GM23338 (cell line): ENCODE measurements around the gene BSND. TPM values are rescaled to one million over a fixed set of nuclear protein-coding genes. Genes with fewer than 3 reads are reported as not detected.

Experiments used
- ATAC-seq: fragments of 200-7000 bp; cut with Tn5 transposase; 3 replicates; pipeline ENCODE4 v1.9.1; 2020
- DNase-seq: peaks from one replicate; pipeline ENCODE4 v3.0.0-alpha.2; 2015; ENCODE audit warnings: low spot score
- H2AFZ ChIP-seq: fragments of 200-600 bp; sonication (generic); 2 replicates; pipeline ENCODE4 v1.8.0; 2016; ENCODE audit warnings: antibody characterized with exemption, mild to moderate bottlenecking, moderate library complexity
- H3F3A ChIP-seq: fragments of 200-600 bp; sonication (generic); replicated peaks from 2 replicates; pipeline ENCODE4 v1.8.0; 2017; ENCODE audit warnings: antibody characterized with exemption, mixed run types, low read depth
- H3K27ac ChIP-seq: fragments of 200-600 bp; sonication (generic); 2 replicates; pipeline ENCODE4 v1.6.1; 2016; ENCODE audit warnings: low read depth
- H3K27me3 ChIP-seq: fragments of 200-600 bp; sonication (generic); 2 replicates; pipeline ENCODE4 v1.8.0; 2016; ENCODE audit warnings: mild to moderate bottlenecking, mixed run types, moderate library complexity; ENCODE audit not compliant: insufficient read depth
- H3K36me3 ChIP-seq: fragments of 200-600 bp; sonication (generic); 2 replicates; pipeline ENCODE4 v1.8.0; 2016; ENCODE audit warnings: mild to moderate bottlenecking; ENCODE audit not compliant: insufficient read depth
- H3K4me1 ChIP-seq: fragments of 200-600 bp; sonication (generic); 2 replicates; pipeline ENCODE4 v1.8.0; 2016; ENCODE audit warnings: mild to moderate bottlenecking, moderate library complexity; ENCODE audit not compliant: insufficient read depth
- H3K4me2 ChIP-seq: fragments of 200-600 bp; sonication (generic); 2 replicates; pipeline ENCODE4 v1.7.1; 2017; ENCODE audit warnings: mixed run types
- H3K4me3 ChIP-seq: fragments of 200-600 bp; sonication (generic); 2 replicates; pipeline ENCODE4 v1.6.1; 2016; ENCODE audit warnings: mixed run types
- H3K79me2 ChIP-seq: fragments of 200-600 bp; sonication (generic); replicated peaks from 2 replicates; pipeline ENCODE4 v1.8.0; 2017; ENCODE audit warnings: mild to moderate bottlenecking; ENCODE audit not compliant: insufficient read depth
- H3K9me2 ChIP-seq: fragments of 200-600 bp; sonication (generic); 2 replicates; pipeline ENCODE4 v1.8.0; 2017; ENCODE audit not compliant: insufficient read depth
- H4K20me1 ChIP-seq: fragments of 200-600 bp; sonication (generic); replicated peaks from 2 replicates; pipeline ENCODE4 v1.8.0; 2017; ENCODE audit warnings: mild to moderate bottlenecking; ENCODE audit not compliant: insufficient read depth
- H3K27ac Mint-ChIP-seq: 2 replicates; pipeline ENCODE4 v1.8.0; 2020; ENCODE audit warnings: inconsistent platforms, mild to moderate bottlenecking, moderate library complexity, mixed read lengths
- H3K27me3 Mint-ChIP-seq: 3 replicates; pipeline ENCODE4 v1.8.0; 2022; ENCODE audit warnings: low read depth, mild to moderate bottlenecking, moderate library complexity, mixed read lengths, inconsistent platforms; ENCODE audit not compliant: insufficient read depth, poor library complexity
- H3K36me3 Mint-ChIP-seq: 3 replicates; pipeline ENCODE4 v1.8.0; 2021; ENCODE audit warnings: low read depth, mild to moderate bottlenecking, inconsistent platforms, moderate library complexity, mixed read lengths
- H3K4me1 Mint-ChIP-seq: 3 replicates; pipeline ENCODE4 v1.8.0; 2020; ENCODE audit warnings: mild to moderate bottlenecking, inconsistent platforms, mixed read lengths
- H3K4me3 Mint-ChIP-seq: 3 replicates; pipeline ENCODE4 v1.8.0; 2021; ENCODE audit warnings: moderate library complexity, mild to moderate bottlenecking, inconsistent platforms, mixed read lengths
- H3K9me3 Mint-ChIP-seq: 3 replicates; pipeline ENCODE4 v1.8.0; 2020; ENCODE audit warnings: moderate library complexity, mild to moderate bottlenecking, inconsistent platforms, mixed read lengths
- CREB1 ChIP-seq: fragments of 250-450 bp; sonication (Bioruptor Pico); IDR thresholded peaks from 2 replicates; pipeline ENCODE4 v1.5.0; 2020; ENCODE audit warnings: low read depth, mild to moderate bottlenecking, moderate library complexity
- ETS1 ChIP-seq: IDR thresholded peaks from 2 replicates; pipeline ENCODE4 v1.6.1; 2016; ENCODE audit warnings: antibody characterized with exemption
- EZH2 ChIP-seq: fragments of 200-600 bp; sonication (generic); IDR thresholded peaks from one replicate; pipeline ENCODE4 v1.8.0; 2017; ENCODE audit warnings: antibody characterized with exemption, mild to moderate bottlenecking, low read depth; ENCODE audit not compliant: unreplicated experiment
- EZH2phosphoT487 ChIP-seq: fragments of 200-600 bp; sonication (generic); IDR thresholded peaks from one replicate; pipeline ENCODE4 v1.8.1; 2018; ENCODE audit warnings: antibody characterized with exemption; ENCODE audit not compliant: unreplicated experiment
- JUNB ChIP-seq: IDR thresholded peaks from one replicate; pipeline ENCODE4 v1.6.1; 2016; ENCODE audit warnings: antibody characterized with exemption; ENCODE audit not compliant: unreplicated experiment
- NANOG ChIP-seq: IDR thresholded peaks from 2 replicates; pipeline ENCODE4 v1.6.1; 2016; ENCODE audit warnings: antibody characterized with exemption, borderline replicate concordance
- POLR2AphosphoS5 ChIP-seq: IDR thresholded peaks from 2 replicates; pipeline ENCODE4 v1.6.1; 2016; ENCODE audit warnings: antibody characterized with exemption, low read depth
- REST ChIP-seq: IDR thresholded peaks from one replicate; pipeline ENCODE4 v1.6.1; 2018; ENCODE audit warnings: antibody characterized with exemption; ENCODE audit not compliant: unreplicated experiment
- ZNF114 ChIP-seq: fragments of 250-450 bp; sonication (Bioruptor Pico); IDR thresholded peaks from 2 replicates; pipeline ENCODE4 v1.5.0; 2020; ENCODE audit warnings: mild to moderate bottlenecking, moderate library complexity
- ZNF331 ChIP-seq: fragments of 250-450 bp; sonication (Bioruptor Pico); IDR thresholded peaks from 2 replicates; pipeline ENCODE4 v1.5.0; 2020; ENCODE audit warnings: low read depth, mild to moderate bottlenecking, moderate library complexity
- ZNF462 ChIP-seq: fragments of 250-450 bp; sonication (Bioruptor Pico); IDR thresholded peaks from 2 replicates; pipeline ENCODE4 v1.5.0; 2020; ENCODE audit warnings: mild to moderate bottlenecking, moderate library complexity
- polyA plus RNA-seq: library from polyadenylated mRNA; unstranded; fragments of >200 nt; fragmentation: Nextera tagmentation; extraction: Ambion mirVana; gene quantifications from 2 replicates; pipeline ENCODE4 v1.2.1, GENCODE V29; 2016
- total RNA-seq: library from RNA; depleted of rRNA; stranded (reverse); fragments of >200 nt; shearing (Covaris generic); gene quantifications from 2 replicates; pipeline ENCODE4 v1.2.3, GENCODE V29; 2014

BSND gene
- total and polyA plus RNA-seq, 2 experiments from 2014 or later, result 0.55 to 1.4 TPM

GRCh38 chr1:54986025-54986424 is 12.7 kb upstream of the BSND start:
- Histone ChIP-seq H3F3A (no peaks in the 10 kb centered on the region), H4K20me1 (no peaks in the 10 kb centered on the region), H3K27me3 (peaks cover 7% of the 10 kb centered on the region), H3K4me2 (no peak overlapping the region), H3K9me2 (no peaks in the 10 kb centered on the region), H2AFZ (no peak overlapping the region), H3K4me1 (peaks cover 10% of the 10 kb centered on the region), H3K79me2 (no peaks in the 10 kb centered on the region), H3K27ac (no peak overlapping the region), H3K36me3 (no peaks in the 10 kb centered on the region), H3K4me3 (no peak overlapping the region)
- Mint-ChIP-seq H3K36me3 (no peaks in the 10 kb centered on the region), H3K27me3 (peaks cover 14% of the 10 kb centered on the region), H3K9me3 (no peaks in the 10 kb centered on the region), H3K4me3 (no peak overlapping the region), H3K27ac (no peak overlapping the region), H3K4me1 (peaks cover 17% of the 10 kb centered on the region)
- no peak for TF ChIP-seq JUNB
- no peak for TF ChIP-seq CREB1
- TF ChIP-seq ZNF331, result no peak
- TF ChIP-seq NANOG, result no peak
- no peak for DNase-seq
- no peak for ATAC-seq

GRCh38 chr1:54986533-54986932 is 12.2 kb upstream of the BSND start:
- TF ChIP-seq ETS1, result no peak
- TF ChIP-seq NANOG, result no peak
- TF ChIP-seq EZH2, result no peak
- no peak for TF ChIP-seq EZH2phosphoT487
- TF ChIP-seq POLR2AphosphoS5, result no peak
- no peak for TF ChIP-seq ZNF114
- TF ChIP-seq REST, result no peak
- TF ChIP-seq ZNF462 (CRISPR knock-in tag), result no peak
- no peak overlapping the region for H3K27ac Mint-ChIP-seq

More at GRCh38 chr1:54986533-54986932, 12.2 kb upstream of the BSND start:
- ATAC-seq (no peak), DNase-seq (no peak)
- Histone ChIP-seq H4K20me1 (no peaks in the 10 kb centered on the region), H3K4me3 (no peak overlapping the region), H3K36me3 (no peaks in the 10 kb centered on the region), H3K27me3 (peaks cover 2% of the 10 kb centered on the region), H3K4me1 (peaks cover 7% of the 10 kb centered on the region; the same call in 1 of the 2 replicates), H2AFZ (no peak overlapping the region), H3K4me2 (no peak overlapping the region), H3F3A (no peaks in the 10 kb centered on the region), H3K27ac (no peak overlapping the region), H3K9me2 (no peaks in the 10 kb centered on the region), H3K79me2 (no peaks in the 10 kb centered on the region)
- Mint-ChIP-seq H3K27me3 (peaks cover 11% of the 10 kb centered on the region), H3K36me3 (no peaks in the 10 kb centered on the region), H3K4me3 (no peak overlapping the region), H3K9me3 (no peaks in the 10 kb centered on the region), H3K4me1 (peaks cover 15% of the 10 kb centered on the region)
